Retinal pigment epithelial cell (primary cell): ENCODE results near the gene ADK.

Experiments used
- DNase-seq: peaks from one replicate; pipeline ENCODE4 v3.0.0-alpha.2; 2010; ENCODE audit warnings: low read depth
- H3K4me3 ChIP-seq: 2 replicates; pipeline ENCODE4 v1.5.1; 2011; ENCODE audit warnings: mild to moderate bottlenecking, low read length, control low read depth, moderate library complexity
- TF ChIP-seq, protein P1 (sequence below): conservative IDR thresholded peaks from 2 replicates; pipeline ENCODE4 v1.5.1; 2011; ENCODE audit warnings: low read depth, low read length, control low read depth, inconsistent platforms

ADK gene

GRCh38 chr10:74384615-74385183 is 233.7 kb downstream of the ADK start:
- DNase-seq, result no peak
- no peak overlapping the region for H3K4me3 ChIP-seq
- TF ChIP-seq, protein P1, sequence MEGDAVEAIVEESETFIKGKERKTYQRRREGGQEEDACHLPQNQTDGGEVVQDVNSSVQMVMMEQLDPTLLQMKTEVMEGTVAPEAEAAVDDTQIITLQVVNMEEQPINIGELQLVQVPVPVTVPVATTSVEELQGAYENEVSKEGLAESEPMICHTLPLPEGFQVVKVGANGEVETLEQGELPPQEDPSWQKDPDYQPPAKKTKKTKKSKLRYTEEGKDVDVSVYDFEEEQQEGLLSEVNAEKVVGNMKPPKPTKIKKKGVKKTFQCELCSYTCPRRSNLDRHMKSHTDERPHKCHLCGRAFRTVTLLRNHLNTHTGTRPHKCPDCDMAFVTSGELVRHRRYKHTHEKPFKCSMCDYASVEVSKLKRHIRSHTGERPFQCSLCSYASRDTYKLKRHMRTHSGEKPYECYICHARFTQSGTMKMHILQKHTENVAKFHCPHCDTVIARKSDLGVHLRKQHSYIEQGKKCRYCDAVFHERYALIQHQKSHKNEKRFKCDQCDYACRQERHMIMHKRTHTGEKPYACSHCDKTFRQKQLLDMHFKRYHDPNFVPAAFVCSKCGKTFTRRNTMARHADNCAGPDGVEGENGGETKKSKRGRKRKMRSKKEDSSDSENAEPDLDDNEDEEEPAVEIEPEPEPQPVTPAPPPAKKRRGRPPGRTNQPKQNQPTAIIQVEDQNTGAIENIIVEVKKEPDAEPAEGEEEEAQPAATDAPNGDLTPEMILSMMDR, result no peak

GRCh38 chr10:74388801-74389200 is 237.8 kb downstream of the ADK start:
- TF ChIP-seq, protein P1, result no peak
- H3K4me3 ChIP-seq, result no peak overlapping the region
- no peak for DNase-seq

GRCh38 chr10:74391786-74392185 is 240.8 kb downstream of the ADK start:
- DNase-seq, result no peak
- H3K4me3 ChIP-seq, result no peak overlapping the region
- TF ChIP-seq, protein P1, result no peak

DNA sequence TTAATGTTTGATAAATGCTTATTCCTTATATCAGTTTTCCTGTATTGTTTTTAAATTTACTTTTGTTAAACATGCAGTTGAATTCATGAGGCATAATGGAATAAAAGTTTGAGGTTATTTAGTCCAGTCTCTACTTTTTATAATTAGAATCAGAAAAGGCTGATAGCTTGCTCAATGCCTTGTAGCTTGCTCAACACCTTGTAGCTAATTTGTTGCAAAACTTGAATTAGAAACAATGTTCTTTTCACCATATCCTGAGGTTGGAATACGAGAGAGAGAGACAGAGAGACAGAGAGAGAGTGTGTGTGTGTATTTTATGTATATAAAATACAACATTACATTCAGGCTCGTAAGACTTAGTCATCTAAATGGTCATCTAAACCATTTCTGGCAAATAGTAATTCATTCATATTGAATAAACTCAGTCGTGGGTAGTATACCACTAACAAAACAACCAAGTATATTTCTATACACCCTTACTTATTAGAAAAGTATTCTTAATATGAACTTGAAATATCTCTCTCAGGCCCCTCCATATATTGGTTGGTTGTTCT is 243.5 kb downstream of the ADK start:
- no peak overlapping the region for H3K4me3 ChIP-seq
- DNase-seq, result no peak
- TF ChIP-seq, protein P1, result no peak

DNA sequence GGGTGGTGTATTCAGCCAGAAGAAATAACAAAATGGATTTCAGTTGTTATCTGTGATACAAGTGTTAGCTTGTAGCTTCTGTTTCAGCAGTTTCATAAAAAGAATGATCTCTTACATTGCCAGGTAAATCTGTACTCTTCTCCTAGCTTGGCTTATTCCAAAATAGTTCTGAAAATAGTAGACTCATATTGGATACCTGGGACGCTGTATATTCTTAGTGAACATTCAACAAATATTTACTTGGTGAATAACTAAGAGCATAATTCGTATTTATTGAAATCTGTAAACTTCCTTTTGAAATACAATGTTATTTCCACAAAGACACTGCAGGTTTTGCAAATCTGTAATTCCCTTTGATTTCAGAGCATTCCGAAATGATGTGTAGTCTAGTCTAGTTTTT is 249.2 kb downstream of the ADK start:
- DNase-seq, result no peak
- H3K4me3 ChIP-seq, result no peak overlapping the region
- TF ChIP-seq, protein P1, result no peak

- no peak overlapping the region for H3K4me3 ChIP-seq
- DNase-seq, result no peak
- TF ChIP-seq, protein P1, result no peak
Observed at GRCh38 chr10:74406006-74406405, 255.0 kb downstream of the ADK start.

DNA sequence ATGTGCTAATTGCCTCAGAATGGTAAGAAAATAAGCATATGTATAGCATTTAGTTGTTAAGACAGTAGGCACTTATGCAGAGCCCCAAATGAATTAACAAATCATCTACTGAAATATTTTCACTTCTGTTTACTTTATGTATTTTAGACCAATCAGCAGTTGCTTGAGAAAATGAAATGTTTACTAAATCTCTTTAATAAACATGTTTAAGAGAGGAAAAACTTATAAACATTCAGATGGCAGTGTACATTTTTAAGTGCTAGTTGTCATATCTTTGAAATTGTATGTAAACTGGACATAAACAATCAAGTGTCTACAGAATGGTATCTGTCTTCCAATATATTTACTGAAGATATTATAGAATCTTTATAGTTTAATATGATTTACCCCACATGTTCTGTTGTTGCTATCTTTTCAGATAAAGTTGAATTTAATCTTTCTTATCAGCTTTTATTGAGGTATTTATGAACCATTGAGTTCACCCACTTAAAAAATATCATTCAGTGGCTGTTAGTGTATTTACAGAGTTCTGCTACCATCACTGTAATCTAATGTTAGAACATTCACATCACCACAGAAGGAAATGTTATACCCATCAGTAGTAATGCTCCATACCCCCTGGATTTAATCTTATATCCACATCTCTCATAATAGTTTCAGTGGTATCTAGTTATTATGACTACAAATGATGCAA is 264.3 kb downstream of the ADK start:
- TF ChIP-seq, protein P1, result no peak
- no peak overlapping the region for H3K4me3 ChIP-seq
- no peak for DNase-seq
